Type B pancreatic cell (in vitro differentiated cells): ENCODE measurements around the gene CACNG5. TPM values are rescaled to one million over a fixed set of nuclear protein-coding genes. Genes with fewer than 3 reads are reported as not detected.

Source experiments
- DNase-seq: peaks from one replicate; pipeline ENCODE4 v3.0.0; 2021; ENCODE audit warnings: mixed read lengths; ENCODE audit not compliant: unreplicated experiment; ENCODE audit errors: extremely low spot score
- H3K27ac Mint-ChIP-seq: 2 replicates; pipeline ENCODE4 v1.8.0; 2021; ENCODE audit warnings: mild to moderate bottlenecking, mixed read lengths
- H3K27me3 Mint-ChIP-seq: 2 replicates; pipeline ENCODE4 v1.8.0; 2021; ENCODE audit warnings: mixed read lengths
- H3K36me3 Mint-ChIP-seq: 2 replicates; pipeline ENCODE4 v1.8.0; 2021; ENCODE audit warnings: mixed read lengths
- H3K4me1 Mint-ChIP-seq: one replicate; pipeline ENCODE4 v1.8.0; 2021; ENCODE audit warnings: mixed read lengths; ENCODE audit not compliant: unreplicated experiment
- H3K4me3 Mint-ChIP-seq: 2 replicates; pipeline ENCODE4 v1.8.0; 2021; ENCODE audit warnings: mild to moderate bottlenecking, mixed read lengths
- H3K9me3 Mint-ChIP-seq: 2 replicates; pipeline ENCODE4 v1.8.0; 2021; ENCODE audit warnings: mixed read lengths
- CTCF ChIP-seq: fragments of 200-600 bp; sonication (generic); conservative IDR thresholded peaks from 2 replicates; pipeline ENCODE4 v1.5.0; 2021; ENCODE audit warnings: antibody characterized with exemption, mild to moderate bottlenecking
- total RNA-seq: library from RNA; stranded (reverse); gene quantifications from 2 replicates; pipeline ENCODE4 v1.2.1, GENCODE V29; 2021; ENCODE audit warnings: low replicate concordance

Gene CACNG5
- total RNA-seq, 1 donor from 2014 or later, result 0.68 TPM

- Mint-ChIP-seq H3K27me3 (peaks cover 64% of the 10 kb centered on the region), H3K9me3 (no peaks in the 10 kb centered on the region), H3K4me3 (no peak overlapping the region), H3K36me3 (no peaks in the 10 kb centered on the region), H3K4me1 (no peaks in the 10 kb centered on the region), H3K27ac (no peak overlapping the region)
- DNase-seq, result no peak
- no peak for TF ChIP-seq CTCF
Measured at GRCh38 chr17:66837226-66837625, 2.3 kb downstream of the CACNG5 start.

GRCh38 chr17:66837885-66838665 is 3.2 kb downstream of the CACNG5 start:
- H3K27me3 Mint-ChIP-seq, result peaks cover 60% of the 10 kb centered on the region
- TF ChIP-seq CTCF, result no peak
- no peaks in the 10 kb centered on the region for H3K36me3 Mint-ChIP-seq
- H3K4me3 Mint-ChIP-seq, result no peak overlapping the region
- DNase-seq, result no peak
- H3K9me3 Mint-ChIP-seq, result no peaks in the 10 kb centered on the region
- H3K4me1 Mint-ChIP-seq, result no peaks in the 10 kb centered on the region
- no peak overlapping the region for H3K27ac Mint-ChIP-seq

- no peak for DNase-seq
- H3K27me3 Mint-ChIP-seq, result peaks cover 48% of the 10 kb centered on the region
- no peak overlapping the region for H3K27ac Mint-ChIP-seq
- H3K4me3 Mint-ChIP-seq, result no peak overlapping the region
- no peaks in the 10 kb centered on the region for H3K4me1 Mint-ChIP-seq
- no peaks in the 10 kb centered on the region for H3K9me3 Mint-ChIP-seq
- no peak for TF ChIP-seq CTCF
- H3K36me3 Mint-ChIP-seq, result no peaks in the 10 kb centered on the region
Measured at GRCh38 chr17:66839616-66840015, 4.7 kb downstream of the CACNG5 start.

- H3K9me3 Mint-ChIP-seq, result no peaks in the 10 kb centered on the region
- no peak overlapping the region for H3K4me3 Mint-ChIP-seq
- H3K4me1 Mint-ChIP-seq, result no peaks in the 10 kb centered on the region
- H3K27me3 Mint-ChIP-seq, result peaks cover 46% of the 10 kb centered on the region
- H3K36me3 Mint-ChIP-seq, result no peaks in the 10 kb centered on the region
- no peak for TF ChIP-seq CTCF
- no peak overlapping the region for H3K27ac Mint-ChIP-seq
- no peak for DNase-seq
Measured at GRCh38 chr17:66840061-66840460, 5.1 kb downstream of the CACNG5 start.

- DNase-seq, result no peak
Measured at GRCh38 chr17:66841328-66841727, 6.4 kb downstream of the CACNG5 start.

More at GRCh38 chr17:66841328-66841727, 6.4 kb downstream of the CACNG5 start:
- Mint-ChIP-seq H3K9me3 (no peaks in the 10 kb centered on the region), H3K27me3 (peaks cover 35% of the 10 kb centered on the region), H3K27ac (no peak overlapping the region), H3K4me3 (no peak overlapping the region), H3K36me3 (no peaks in the 10 kb centered on the region), H3K4me1 (no peaks in the 10 kb centered on the region)
- TF ChIP-seq CTCF, result no peak
